ENCODE measurements around the gene TTLL13. TPM values are rescaled to one million over a fixed set of nuclear protein-coding genes. Genes with fewer than 3 reads are reported as not detected.
"Not testable (repeated sequence)": the region's sequence is repeated elsewhere in the genome, so short reads cannot be mapped to it uniquely, and the experiment has no call there.

TTLL13 gene
- total RNA-seq, 2 experiments from 2014 or later: 0.45 to 0.58 TPM

GRCh38 chr15:90300988-90301706 is 51.8 kb downstream of the TTLL13 start:
- POLR2A ChIA-PET: no interaction called here
- no peaks in the 10 kb centered on the region for H3K9me3 Mint-ChIP-seq
- peaks cover under 1% of the 10 kb centered on the region for H3K27me3 Mint-ChIP-seq
- H3K27ac Mint-ChIP-seq: no peak overlapping the region
- no peak overlapping the region for H3K4me3 Mint-ChIP-seq
- CTCF ChIA-PET: interaction anchor here (0.7 to 5.5 kb wide), 35 partner anchors 8 to 634 kb away, joined by 3 to 49 read pairs (median 4); partner anchors contain the start of genes NGRN, SEMA4B, TTLL13 and UNC45A
- no peaks in the 10 kb centered on the region for H3K36me3 Mint-ChIP-seq (ENCODE audit: low read depth)
- peak; percentile 66 for DNase-seq
- peaks cover 40% of the 10 kb centered on the region for H3K4me1 Mint-ChIP-seq

GRCh38 chr15:90301707-90302300 is 52.4 kb downstream of the TTLL13 start:
- CTCF ChIA-PET: interaction anchor here (0.6 to 5.5 kb wide), 37 partner anchors 8 to 1336 kb away, joined by 3 to 49 read pairs (median 4); partner anchors contain the start of genes NGRN, SEMA4B, TTLL13 and UNC45A
- POLR2A ChIA-PET: interaction anchor here (1.6 kb wide), 1 partner anchor 36 kb away, joined by 4 read pairs; the partner anchor contains the start of gene NGRN
- Mint-ChIP-seq H3K36me3 (ENCODE audit: low read depth) (no peaks in the 10 kb centered on the region), H3K27me3 (no peaks in the 10 kb centered on the region), H3K4me1 (peaks cover 42% of the 10 kb centered on the region), H3K4me3 (no peak overlapping the region), H3K9me3 (no peaks in the 10 kb centered on the region), H3K27ac (no peak overlapping the region)
- DNase-seq: no peak

- H3K27me3 Mint-ChIP-seq; POLR2A ChIA-PET; H3K9me3 Mint-ChIP-seq; H3K36me3 Mint-ChIP-seq (ENCODE audit: low read depth); H3K27ac Mint-ChIP-seq; H3K4me3 Mint-ChIP-seq; DNase-seq: not testable (repeated sequence)
- H3K4me1 Mint-ChIP-seq: peaks cover 46% of the 10 kb centered on the region
- CTCF ChIA-PET: interaction anchor here (0.6 to 5.5 kb wide), 8 partner anchors 9 to 266 kb away, joined by 3 to 49 read pairs (median 4); no protein-coding TSS in a partner anchor
These were observed 56.0 kb downstream of the TTLL13 start for GRCh38 chr15:90305355-90305754.

- no peak overlapping the region for H3K4me3 Mint-ChIP-seq
- DNase-seq: no peak
- H3K36me3 Mint-ChIP-seq (ENCODE audit: low read depth): no peaks in the 10 kb centered on the region
- CTCF ChIA-PET: interaction anchor here (0.9 to 3.3 kb wide), 9 partner anchors 8 to 225 kb away, joined by 3 to 23 read pairs (median 4); no protein-coding TSS in a partner anchor
- H3K27ac Mint-ChIP-seq: no peak overlapping the region
- POLR2A ChIA-PET: interaction anchor here (1.1 kb wide), 1 partner anchor 13 kb away, joined by 5 read pairs; no protein-coding TSS in a partner anchor
- no peaks in the 10 kb centered on the region for H3K9me3 Mint-ChIP-seq
- H3K27me3 Mint-ChIP-seq: peaks cover 4% of the 10 kb centered on the region
- peaks cover 42% of the 10 kb centered on the region for H3K4me1 Mint-ChIP-seq
These were observed 56.6 kb downstream of the TTLL13 start for GRCh38 chr15:90305932-90306331.

GRCh38 chr15:90306560-90306959 is 57.2 kb downstream of the TTLL13 start:
- Mint-ChIP-seq H3K27me3 (peaks cover 7% of the 10 kb centered on the region), H3K27ac (peak overlapping the region; percentile 50), H3K4me3 (peak overlapping the region; percentile 6), H3K36me3 (ENCODE audit: low read depth) (no peaks in the 10 kb centered on the region), H3K9me3 (no peaks in the 10 kb centered on the region), H3K4me1 (peaks cover 35% of the 10 kb centered on the region)
- POLR2A ChIA-PET: interaction anchor here (0.8 to 1.1 kb wide), 2 partner anchors 13 to 106 kb away, joined by 3 to 5 read pairs; partner anchors contain the start of gene SEMA4B
- DNase-seq: peak; percentile 49
- CTCF ChIA-PET: interaction anchor here (1.2 to 3.3 kb wide), 6 partner anchors 8 to 164 kb away, joined by 3 to 23 read pairs (median 4); no protein-coding TSS in a partner anchor

- Mint-ChIP-seq H3K27ac (no peak overlapping the region), H3K4me3 (no peak overlapping the region), H3K4me1 (peaks cover 29% of the 10 kb centered on the region), H3K27me3 (peaks cover 18% of the 10 kb centered on the region), H3K9me3 (no peaks in the 10 kb centered on the region), H3K36me3 (ENCODE audit: low read depth) (no peaks in the 10 kb centered on the region)
- DNase-seq: no peak
- ChIA-PET CTCF (interaction anchor here (0.6 to 3.3 kb wide), 5 partner anchors 9 to 174 kb away, joined by 3 to 23 read pairs (median 4); no protein-coding TSS in a partner anchor), POLR2A (no interaction called here)
These were observed 58.3 kb downstream of the TTLL13 start for GRCh38 chr15:90307661-90308060.

GRCh38 chr15:90309020-90309419 is 59.7 kb downstream of the TTLL13 start:
- ChIA-PET CTCF (interaction anchor here (1.6 kb wide), 1 partner anchor 8 kb away, joined by 3 read pairs; no protein-coding TSS in a partner anchor), POLR2A (no interaction called here)
- no peak for DNase-seq
- peaks cover 27% of the 10 kb centered on the region for H3K27me3 Mint-ChIP-seq
- no peak overlapping the region for H3K4me3 Mint-ChIP-seq
- no peaks in the 10 kb centered on the region for H3K36me3 Mint-ChIP-seq (ENCODE audit: low read depth)
- no peaks in the 10 kb centered on the region for H3K9me3 Mint-ChIP-seq
- H3K4me1 Mint-ChIP-seq: peaks cover 25% of the 10 kb centered on the region
- H3K27ac Mint-ChIP-seq: no peak overlapping the region

Other genes starting within 250 kb of the TTLL13 start
- 10 to 100 TPM; 19.4 to 20.7 TPM for gene ZNF710, start 248.2 kb upstream of the TTLL13 start, total RNA-seq
- 100 to 1,000 TPM; 218 to 224 TPM for gene IDH2, start 147.1 kb upstream of the TTLL13 start, total RNA-seq
- gene SEMA4B, start 48.2 kb upstream of the TTLL13 start, total RNA-seq: 10 to 100 TPM; 29.7 to 29.9 TPM
- gene CIB1, start 15.6 kb upstream of the TTLL13 start, total RNA-seq: 100 to 1,000 TPM; 118 to 120 TPM
- 10 to 100 TPM; 10.3 to 10.5 TPM for gene GDPGP1, start 15.3 kb upstream of the TTLL13 start, total RNA-seq
- 10 to 100 TPM; 27.4 to 28.3 TPM for gene NGRN, start 16.1 kb downstream of the TTLL13 start, total RNA-seq
- 1 to 10 TPM in 1 of 2 experiments, under 1 TPM in 1; 0.83 to 1.0 TPM for gene ZNF774, start 102.7 kb downstream of the TTLL13 start, total RNA-seq
- gene IQGAP1, start 138.7 kb downstream of the TTLL13 start, total RNA-seq: 100 to 1,000 TPM; 229 to 240 TPM